ENCODE data around the gene KCNE5.

DNA sequence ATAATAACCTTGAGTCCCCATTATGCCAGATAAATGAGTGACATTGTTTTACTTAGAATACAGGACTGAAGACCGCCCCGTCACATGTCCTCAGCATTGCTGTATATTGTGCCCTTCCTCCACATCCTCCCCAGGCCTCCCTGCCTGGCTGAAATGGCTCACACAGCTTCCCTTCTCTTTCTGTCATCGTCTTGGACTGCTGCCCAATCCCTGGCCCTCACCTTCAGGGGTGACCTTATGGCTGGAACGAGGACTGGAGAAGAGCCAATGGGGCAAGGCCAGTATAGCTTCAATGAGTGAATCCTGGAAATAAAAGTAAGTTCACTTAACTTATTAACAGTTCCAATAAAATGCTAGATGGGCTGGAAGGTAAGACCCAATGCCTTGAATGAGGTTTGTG is 2.7 kb downstream of the KCNE5 start:
- no peak for TF ChIP-seq SREBF2 (CRISPR knock-in tag; IDR thresholded peaks at IDR 0.05)
- TF ChIP-seq E2F1 (CRISPR knock-in tag; IDR thresholded peaks at IDR 0.05) = no peak

Measured in K562 (cell line).